Nephron (organoid): Measurements from ENCODE around the gene CUL3.

Experiments used
- H3K27ac Mint-ChIP-seq, 3 experiments: 2 replicates each; pipeline ENCODE4 v1.8.0; 2020; ENCODE audit warnings: mixed read lengths in 3 of 3, mild to moderate bottlenecking in 2 of 3, moderate library complexity in 1 of 3
- H3K27me3 Mint-ChIP-seq: 2 replicates; pipeline ENCODE4 v1.8.0; 2021; ENCODE audit warnings: low read depth, mild to moderate bottlenecking, moderate library complexity, mixed read lengths
- H3K36me3 Mint-ChIP-seq: 2 replicates; pipeline ENCODE4 v1.8.0; 2020; ENCODE audit warnings: low read depth, mixed read lengths
- H3K4me1 Mint-ChIP-seq: 2 replicates; pipeline ENCODE4 v1.8.0; 2020; ENCODE audit warnings: mixed read lengths
- H3K4me3 Mint-ChIP-seq, 3 experiments: 2 replicates each; pipeline ENCODE4 v1.8.0; 2020; ENCODE audit warnings: mild to moderate bottlenecking in 3 of 3, mixed read lengths in 3 of 3, moderate library complexity in 2 of 3
- H3K9me3 Mint-ChIP-seq: 2 replicates; pipeline ENCODE4 v1.8.0; 2020; ENCODE audit warnings: mixed read lengths
- TF ChIP-seq, protein P1 (sequence below), 3 experiments: fragments of 200-600 bp; sonication (generic); IDR thresholded peaks; one replicate each; pipeline ENCODE4 v1.5.0; 2021; ENCODE audit warnings: antibody characterized with exemption in 3 of 3; ENCODE audit not compliant: unreplicated experiment in 3 of 3

Gene CUL3

DNA sequence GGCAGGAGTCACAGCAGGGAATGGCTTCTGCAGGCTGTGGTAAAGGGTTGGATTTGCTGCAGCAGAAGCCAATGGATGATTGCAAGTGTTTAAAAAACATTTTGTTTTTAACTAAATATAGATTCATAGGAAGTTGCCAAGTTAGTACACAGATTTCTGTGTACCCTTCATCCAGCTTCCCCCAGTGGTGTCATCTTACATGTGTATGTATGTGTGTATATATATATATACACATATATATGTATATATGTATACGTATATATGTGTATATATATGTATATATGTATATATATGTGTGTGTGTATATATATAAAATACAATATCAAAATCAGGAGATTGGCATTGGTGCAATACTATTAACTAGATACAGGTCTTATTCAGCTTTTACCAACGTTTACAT is 164.1 kb downstream of the CUL3 start:
- Mint-ChIP-seq H3K27ac (no peak overlapping the region), H3K9me3 (peaks cover 23% of the 10 kb centered on the region), H3K36me3 (no peaks in the 10 kb centered on the region), H3K4me1 (no peaks in the 10 kb centered on the region), H3K4me3 (no peak overlapping the region), H3K27me3 (no peaks in the 10 kb centered on the region)
- TF ChIP-seq, protein P1, sequence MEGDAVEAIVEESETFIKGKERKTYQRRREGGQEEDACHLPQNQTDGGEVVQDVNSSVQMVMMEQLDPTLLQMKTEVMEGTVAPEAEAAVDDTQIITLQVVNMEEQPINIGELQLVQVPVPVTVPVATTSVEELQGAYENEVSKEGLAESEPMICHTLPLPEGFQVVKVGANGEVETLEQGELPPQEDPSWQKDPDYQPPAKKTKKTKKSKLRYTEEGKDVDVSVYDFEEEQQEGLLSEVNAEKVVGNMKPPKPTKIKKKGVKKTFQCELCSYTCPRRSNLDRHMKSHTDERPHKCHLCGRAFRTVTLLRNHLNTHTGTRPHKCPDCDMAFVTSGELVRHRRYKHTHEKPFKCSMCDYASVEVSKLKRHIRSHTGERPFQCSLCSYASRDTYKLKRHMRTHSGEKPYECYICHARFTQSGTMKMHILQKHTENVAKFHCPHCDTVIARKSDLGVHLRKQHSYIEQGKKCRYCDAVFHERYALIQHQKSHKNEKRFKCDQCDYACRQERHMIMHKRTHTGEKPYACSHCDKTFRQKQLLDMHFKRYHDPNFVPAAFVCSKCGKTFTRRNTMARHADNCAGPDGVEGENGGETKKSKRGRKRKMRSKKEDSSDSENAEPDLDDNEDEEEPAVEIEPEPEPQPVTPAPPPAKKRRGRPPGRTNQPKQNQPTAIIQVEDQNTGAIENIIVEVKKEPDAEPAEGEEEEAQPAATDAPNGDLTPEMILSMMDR (IDR thresholded peaks at IDR 0.05; ENCODE audit: unreplicated experiment in 3 of 3), result no peak
